Measurements from ENCODE around the gene LIM2. TPM values are rescaled to one million over a fixed set of nuclear protein-coding genes. Genes with fewer than 3 reads are reported as not detected.

LIM2 gene
- total RNA-seq, 1 experiment from 2014 or later, result not detected

Other genes with a start within 250 kb of the LIM2 start
- not detected in 2 replicates for gene SIGLEC7, start 245.7 kb downstream of the LIM2 start, total RNA-seq (2014; rRNA removed; shearing (Covaris generic); ENCODE audit: low replicate concordance)
- 18.1 and 19.3 TPM in 2 replicates for gene CD33, start 162.9 kb downstream of the LIM2 start, total RNA-seq (2014; rRNA removed; shearing (Covaris generic); ENCODE audit: low replicate concordance)
- gene SIGLECL1, start 136.9 kb downstream of the LIM2 start, total RNA-seq (2014; rRNA removed; shearing (Covaris generic); ENCODE audit: low replicate concordance), result not detected in 2 replicates
- gene IGLON5, start 76.3 kb downstream of the LIM2 start, total RNA-seq (2014; rRNA removed; shearing (Covaris generic); ENCODE audit: low replicate concordance), result not detected in 2 replicates
- gene VSIG10L, start 45.8 kb downstream of the LIM2 start, total RNA-seq (2014; rRNA removed; shearing (Covaris generic); ENCODE audit: low replicate concordance), result 5.7 and 6.6 TPM in 2 replicates
- gene ETFB, start 21.6 kb downstream of the LIM2 start, total RNA-seq (2014; rRNA removed; shearing (Covaris generic); ENCODE audit: low replicate concordance), result 112 and 231 TPM in 2 replicates
- gene CLDND2, start 19.0 kb downstream of the LIM2 start, total RNA-seq (2014; rRNA removed; shearing (Covaris generic); ENCODE audit: low replicate concordance), result 2.3 TPM in 1 of 2 replicates, not detected in the other
- gene NKG7, start 15.3 kb downstream of the LIM2 start, total RNA-seq (2014; rRNA removed; shearing (Covaris generic); ENCODE audit: low replicate concordance), result not detected in 2 replicates
- gene C19orf84, start 2.6 kb upstream of the LIM2 start, total RNA-seq (2014; rRNA removed; shearing (Covaris generic); ENCODE audit: low replicate concordance), result not detected in 2 replicates
- 500 and 730 TPM in 2 replicates for gene SIGLEC10, start 29.7 kb upstream of the LIM2 start, total RNA-seq (2014; rRNA removed; shearing (Covaris generic); ENCODE audit: low replicate concordance)
- gene SIGLEC8, start 70.5 kb upstream of the LIM2 start, total RNA-seq (2014; rRNA removed; shearing (Covaris generic); ENCODE audit: low replicate concordance), result not detected in 2 replicates
- gene CEACAM18, start 90.6 kb upstream of the LIM2 start, total RNA-seq (2014; rRNA removed; shearing (Covaris generic); ENCODE audit: low replicate concordance), result not detected in 2 replicates
- gene SIGLEC12, start 113.8 kb upstream of the LIM2 start, total RNA-seq (2014; rRNA removed; shearing (Covaris generic); ENCODE audit: low replicate concordance), result not detected in 2 replicates
- not detected in 2 replicates for gene SIGLEC6, start 143.7 kb upstream of the LIM2 start, total RNA-seq (2014; rRNA removed; shearing (Covaris generic); ENCODE audit: low replicate concordance)
- gene ZNF175, start 183.3 kb upstream of the LIM2 start, total RNA-seq (2014; rRNA removed; shearing (Covaris generic); ENCODE audit: low replicate concordance), result 8.9 and 17.6 TPM in 2 replicates
- not detected in 2 replicates for gene SIGLEC5, start 242.4 kb upstream of the LIM2 start, total RNA-seq (2014; rRNA removed; shearing (Covaris generic); ENCODE audit: low replicate concordance)

All from Karpas-422 (cell line).